Cortex of kidney (tissue), 1 donor: ENCODE results near the gene TFCP2.
"Not testable (repeated sequence)": the region's sequence is repeated elsewhere in the genome, so short reads cannot be mapped to it uniquely, and the experiment has no call there.

Experiments used
- DNase-seq: peaks from one replicate; lab custom pipeline; 2025; lab: John Stamatoyannopoulos, UW

Gene TFCP2

GRCh38 chr12:51080136-51080535, 92.8 kb downstream of the TFCP2 start:
- no peak for DNase-seq

DNA sequence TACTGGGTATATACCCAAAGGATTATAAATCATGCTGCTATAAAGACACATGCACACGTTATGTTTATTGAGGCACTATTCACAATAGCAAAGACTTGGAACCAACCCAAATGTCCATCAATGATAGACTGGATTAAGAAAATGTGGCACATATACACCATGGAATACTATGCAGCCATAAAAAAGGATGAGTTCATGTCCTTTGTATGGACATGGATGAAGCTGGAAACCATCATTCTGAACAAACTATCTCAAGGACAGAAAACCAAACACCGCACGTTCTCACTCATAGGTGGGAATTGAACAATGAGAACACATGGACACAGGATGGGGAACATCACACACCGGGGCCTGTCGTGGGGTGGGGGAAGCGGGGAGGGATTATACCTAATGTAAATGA, 94.1 kb downstream of the TFCP2 start:
- DNase-seq: not testable (repeated sequence)

DNA sequence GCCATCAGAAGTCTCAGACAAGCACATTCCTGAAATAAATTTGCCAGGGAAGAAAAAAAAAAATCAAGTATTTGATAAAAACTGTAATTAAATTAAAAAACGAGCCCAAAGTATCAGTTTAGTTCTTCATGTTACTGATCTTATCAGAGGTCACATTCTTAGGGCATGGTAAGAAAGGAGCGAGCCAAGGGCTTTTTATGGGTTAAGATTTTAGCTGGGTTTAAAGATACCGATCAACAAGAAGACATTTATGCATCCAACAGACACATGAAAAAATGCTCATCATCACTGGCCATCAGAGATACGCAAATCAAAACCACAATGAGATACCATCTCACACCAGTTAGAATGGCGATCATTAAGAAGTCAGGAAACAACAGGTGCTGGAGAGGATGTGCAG, 94.6 kb downstream of the TFCP2 start:
- DNase-seq: not testable (repeated sequence)

- DNase-seq: no peak
Measured at GRCh38 chr12:51077930-51078329, 95.0 kb downstream of the TFCP2 start.

DNA sequence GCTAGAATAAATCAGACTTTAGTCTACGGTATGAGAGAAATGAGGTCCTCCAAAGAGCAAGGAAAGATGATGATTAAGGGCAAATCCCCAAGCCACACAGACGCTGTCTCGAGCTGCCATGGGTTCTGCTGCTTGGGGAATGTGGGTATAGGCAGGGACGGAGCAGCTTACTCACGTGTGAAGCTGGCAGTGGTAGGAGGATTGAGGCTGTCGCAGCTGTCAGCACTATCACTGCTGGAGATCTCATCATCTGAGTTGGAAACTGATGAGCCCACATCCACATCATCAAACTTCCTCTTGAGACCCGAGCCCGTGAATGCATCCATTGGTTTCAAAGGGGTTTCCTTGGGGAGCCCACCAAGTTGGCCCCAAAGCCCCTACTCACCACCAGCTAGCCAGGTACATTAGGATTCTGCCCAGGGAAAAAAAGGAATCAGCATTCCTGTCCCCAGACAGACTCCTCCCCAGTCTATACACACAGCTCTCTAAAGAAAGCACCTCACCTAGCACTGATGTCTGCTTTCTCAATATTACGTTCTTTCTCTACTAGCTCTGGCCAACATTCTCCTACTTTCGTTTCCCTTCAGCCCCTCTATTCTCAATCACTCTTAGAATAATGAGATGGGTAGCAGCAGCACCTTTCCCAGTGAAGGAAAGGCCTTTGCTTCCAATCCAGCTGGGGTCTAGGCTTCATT, 96.6 kb downstream of the TFCP2 start:
- DNase-seq: no peak

DNA sequence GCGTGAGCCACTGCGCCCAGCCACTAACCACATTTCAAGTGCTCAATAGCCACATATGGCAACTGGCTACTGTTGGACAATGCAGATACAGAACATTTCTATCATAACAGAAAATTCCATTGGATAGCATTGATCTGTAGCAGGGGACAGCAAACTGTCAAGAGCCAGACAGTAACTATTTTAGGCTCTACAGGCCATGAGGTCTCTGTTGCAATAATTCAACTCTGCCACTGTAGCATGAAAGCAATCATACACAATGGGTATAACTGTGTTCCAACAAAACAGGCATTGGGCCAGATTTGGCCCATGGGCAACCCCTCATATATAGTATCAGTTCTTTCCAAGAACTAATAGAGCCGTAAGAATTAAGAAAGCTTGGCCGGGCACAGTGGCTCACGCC, 97.5 kb downstream of the TFCP2 start:
- DNase-seq: no peak

DNA sequence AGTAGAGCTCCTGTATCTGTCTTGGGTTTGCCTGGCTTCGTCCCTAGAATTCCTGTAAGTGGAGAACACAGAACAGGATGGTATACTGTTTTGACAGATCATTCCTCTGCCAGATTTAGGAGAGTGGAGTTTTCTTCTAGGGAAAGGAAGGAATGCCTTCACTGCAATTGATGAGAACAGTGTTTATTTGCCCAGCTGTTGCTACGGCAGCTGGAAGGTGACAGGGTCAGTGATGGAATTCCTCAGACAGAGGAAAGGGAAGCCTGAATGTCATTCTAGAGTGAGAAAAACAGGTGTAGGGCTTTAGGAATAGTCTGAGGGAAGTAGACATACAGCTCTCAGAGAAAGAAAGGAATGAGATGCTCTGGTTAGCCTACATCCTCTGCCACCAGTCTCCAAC, 101.3 kb downstream of the TFCP2 start:
- no peak for DNase-seq

DNA sequence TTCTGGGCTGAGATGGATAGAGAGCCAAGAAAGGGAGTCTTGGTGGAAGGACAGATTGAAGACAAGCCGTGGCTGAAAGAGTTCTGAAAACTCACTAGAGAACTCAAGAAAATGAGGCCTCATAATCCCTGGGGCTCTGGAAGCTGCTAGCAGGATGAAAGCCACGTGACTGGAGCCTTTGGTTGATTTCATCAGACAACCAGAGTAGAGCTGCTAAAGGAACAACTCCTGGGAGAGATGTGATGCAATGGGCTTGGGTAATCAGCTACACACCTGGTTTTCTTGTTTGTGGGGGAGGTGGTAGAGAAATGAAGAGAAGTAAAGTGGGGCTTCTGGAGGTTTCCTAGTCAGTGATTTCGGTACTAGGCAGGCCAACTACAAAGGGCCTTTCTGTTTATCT, 102.9 kb downstream of the TFCP2 start:
- DNase-seq: no peak

DNA sequence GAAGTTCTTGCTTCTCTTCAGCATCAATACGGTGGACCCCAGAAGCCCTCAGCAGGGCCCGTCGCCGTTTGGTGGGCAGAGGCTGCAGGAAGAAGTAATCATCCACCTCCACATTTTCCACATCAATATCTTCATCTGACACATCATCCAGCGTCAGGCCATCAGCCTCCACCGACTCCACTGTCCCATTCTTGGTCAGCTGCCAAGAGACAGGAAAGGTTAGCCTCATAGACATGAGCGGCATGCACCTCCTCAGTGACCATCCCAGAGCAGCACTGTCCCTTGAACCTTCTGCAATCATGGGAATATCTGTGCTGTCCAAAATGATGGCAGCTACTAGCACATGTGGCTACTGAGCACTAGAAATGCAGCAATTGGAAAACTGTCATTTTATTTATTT, 105.2 kb downstream of the TFCP2 start:
- DNase-seq: no peak

DNA sequence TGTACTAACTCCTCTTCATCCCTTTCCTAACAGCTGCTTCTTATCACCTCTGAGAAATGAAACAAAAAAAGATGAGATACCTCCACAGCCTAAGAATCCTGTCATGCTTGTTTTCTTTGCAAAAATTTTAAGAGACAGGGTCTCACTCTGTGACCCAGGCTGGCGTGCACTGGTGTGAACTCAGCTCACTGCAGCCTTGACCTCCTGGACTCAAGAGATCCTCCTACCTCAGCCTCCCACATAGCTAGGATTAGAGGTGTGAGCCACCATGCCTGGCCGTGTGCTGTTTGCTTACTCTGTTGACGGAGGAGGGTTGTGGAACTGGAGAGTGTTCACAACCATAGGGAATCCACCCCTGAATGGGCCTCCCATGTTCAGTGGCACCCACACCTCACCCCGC, 105.7 kb downstream of the TFCP2 start:
- DNase-seq: no peak

- DNase-seq: no peak
Measured at GRCh38 chr12:51065530-51065929, 107.4 kb downstream of the TFCP2 start.

DNA sequence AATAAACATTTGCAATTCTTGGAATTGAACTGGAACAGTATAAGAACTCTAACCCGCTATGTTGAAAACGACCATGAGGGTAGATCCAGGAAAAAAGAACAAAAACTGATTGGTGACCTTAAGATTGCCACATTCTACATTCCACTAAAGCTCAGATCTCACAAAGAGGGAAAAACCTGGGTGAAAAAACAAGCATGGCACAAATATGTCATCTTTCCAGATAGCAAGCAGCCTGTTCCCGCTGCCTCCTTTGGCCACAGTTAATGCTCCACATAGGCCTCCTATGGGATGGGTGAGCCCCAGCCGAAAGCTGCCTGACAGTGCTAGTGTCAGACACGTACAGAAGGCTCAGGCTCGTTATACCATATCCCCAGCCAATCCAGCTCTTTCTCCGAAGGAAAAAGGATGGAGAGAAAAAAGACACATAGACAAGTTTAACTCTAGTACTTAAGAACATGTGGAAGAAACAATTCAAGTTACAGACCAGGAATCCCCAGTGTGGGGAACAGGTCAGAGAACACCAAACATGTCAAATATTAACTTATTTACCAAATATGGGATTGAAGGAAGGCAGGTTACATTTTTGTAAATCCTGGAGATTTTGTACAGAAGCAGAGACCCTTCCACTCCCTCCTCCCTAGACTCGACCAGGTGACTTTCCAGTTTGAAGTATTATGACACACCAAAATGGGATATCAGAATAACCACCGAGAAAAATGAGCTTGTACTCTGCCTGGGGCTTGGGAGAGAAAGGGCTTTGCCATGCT, 110.1 kb downstream of the TFCP2 start:
- no peak for DNase-seq

GRCh38 chr12:51059086-51059485, 113.8 kb downstream of the TFCP2 start:
- DNase-seq: no peak

- DNase-seq: no peak
Measured at GRCh38 chr12:51056242-51056641, 116.7 kb downstream of the TFCP2 start.

DNA sequence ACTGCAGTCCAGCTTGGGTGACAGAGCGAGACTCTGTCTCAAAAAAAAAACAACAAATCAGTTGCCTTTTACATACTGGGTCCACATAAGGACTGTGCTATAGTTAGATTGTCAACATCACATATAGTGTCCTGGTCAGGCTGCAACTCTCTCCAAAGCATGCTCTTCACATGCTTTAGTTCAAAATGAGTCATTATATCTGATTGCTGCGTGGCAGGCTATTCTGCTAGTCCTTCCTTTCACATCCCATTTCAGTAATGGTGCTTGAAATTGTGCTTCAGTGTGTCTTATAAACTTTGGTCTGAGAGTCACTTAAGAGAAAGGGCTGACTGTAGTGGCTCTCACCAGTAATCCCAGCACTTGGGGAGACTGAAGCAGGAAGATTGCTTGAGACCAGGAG, 117.9 kb downstream of the TFCP2 start:
- no peak for DNase-seq

DNA sequence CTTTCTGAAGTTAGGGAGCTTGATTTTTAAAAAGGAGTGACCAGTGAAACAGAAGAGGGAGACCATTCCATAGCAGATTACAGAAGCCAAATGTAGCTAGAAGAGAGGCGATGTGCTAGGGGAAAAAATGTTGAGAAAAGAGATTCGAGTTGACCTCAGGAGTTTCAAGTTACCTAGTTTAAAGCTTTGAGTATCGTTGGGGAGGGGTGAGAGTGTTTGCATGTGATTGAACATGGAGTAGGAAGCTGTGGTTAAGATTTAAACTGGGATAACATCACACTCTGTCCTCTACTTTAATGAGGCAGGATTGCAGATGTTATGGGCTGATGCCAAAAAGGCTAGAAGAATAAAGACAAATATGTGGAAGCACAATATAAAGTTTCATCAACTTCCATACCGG, 121.1 kb downstream of the TFCP2 start:
- no peak for DNase-seq

DNA sequence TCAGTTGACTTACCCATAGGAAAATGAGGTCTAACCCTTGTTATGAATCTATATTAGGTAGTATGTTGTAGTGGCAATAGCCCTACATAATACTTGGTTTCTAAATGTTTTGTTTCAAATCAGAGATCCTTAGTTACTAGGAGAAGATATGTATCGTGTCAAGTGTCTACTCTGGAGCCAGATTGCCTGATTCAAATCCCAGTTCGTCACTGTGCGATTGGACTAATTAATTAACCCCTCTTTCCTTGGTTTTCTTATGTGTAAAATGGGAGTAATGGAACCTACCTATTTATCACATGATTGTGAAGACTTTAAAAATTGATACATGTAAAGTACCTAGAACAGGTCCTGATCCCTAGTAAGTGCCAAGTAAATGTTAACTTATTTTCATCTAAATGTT, 123.4 kb downstream of the TFCP2 start:
- no peak for DNase-seq

DNA sequence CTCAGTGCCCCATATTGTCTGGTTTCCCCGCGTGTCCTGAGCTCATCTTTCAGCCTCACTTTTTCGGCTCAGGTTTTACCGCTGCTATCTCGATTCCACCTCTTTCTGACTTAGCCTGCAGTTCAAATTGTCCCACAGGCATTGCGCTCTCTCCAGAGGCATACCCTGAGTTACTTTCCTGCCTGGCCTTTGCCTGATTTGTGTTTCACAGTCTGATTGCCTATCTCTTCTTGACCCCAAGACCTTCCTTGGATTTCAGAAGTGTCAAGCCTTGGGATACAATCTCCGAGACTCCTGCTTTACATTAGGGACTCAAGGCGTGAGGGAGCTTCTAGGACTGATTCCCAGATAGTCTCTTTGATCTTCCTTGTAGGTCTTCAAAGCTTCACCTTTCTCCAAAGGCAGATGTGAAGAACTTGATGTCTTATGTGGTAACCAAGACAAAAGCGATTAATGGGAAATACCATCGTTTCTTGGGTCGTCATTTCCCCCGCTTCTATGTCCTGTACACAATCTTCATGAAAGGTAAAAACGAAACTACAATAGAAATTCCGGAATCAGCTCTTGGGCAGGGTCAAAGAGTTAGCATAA, 124.2 kb downstream of the TFCP2 start:
- no peak for DNase-seq

- no peak for DNase-seq
Measured at GRCh38 chr12:51047655-51048540, 125.0 kb downstream of the TFCP2 start, which contains the start of gene LETMD1. Gene LETMD1 (plus strand): TSS chr12:51048327. CDS start chr12:51048357, 30 bp downstream.
